GM18499 (cell line): ENCODE data around the gene LHFPL4.
"Not testable (repeated sequence)": the region's sequence is repeated elsewhere in the genome, so short reads cannot be mapped to it uniquely, and the experiment has no call there.

Experiments used
- ATAC-seq: cut with Tn5 transposase; IDR thresholded peaks from one replicate; pipeline ENCODE4 v1.9.1; 2021; ENCODE audit warnings: moderate number of reproducible peaks; ENCODE audit not compliant: insufficient read depth, unreplicated experiment

The LHFPL4 gene

GRCh38 chr3:9553021-9553947 is at the start of gene LHFPL4:
Gene LHFPL4, minus strand, starts transcription at chr3:9553822. Its CDS starts 1,143 bp downstream, at chr3:9552679.
- ATAC-seq = no peak

- no peak for ATAC-seq
These were observed 49.0 kb upstream of the LHFPL4 start for GRCh38 chr3:9602620-9603019.

GRCh38 chr3:9601006-9601581 is 47.5 kb upstream of the LHFPL4 start:
- ATAC-seq = not testable (repeated sequence)

- ATAC-seq = no peak
These were observed 47.0 kb upstream of the LHFPL4 start for GRCh38 chr3:9600597-9600996.

GRCh38 chr3:9598783-9599387 is 45.3 kb upstream of the LHFPL4 start:
- ATAC-seq = no peak

GRCh38 chr3:9595877-9596276 is 42.3 kb upstream of the LHFPL4 start:
- no peak for ATAC-seq

GRCh38 chr3:9591781-9592180 is 38.2 kb upstream of the LHFPL4 start:
- not testable (repeated sequence) for ATAC-seq

- no peak for ATAC-seq
These were observed 36.7 kb upstream of the LHFPL4 start for GRCh38 chr3:9590282-9590791.

GRCh38 chr3:9583792-9584191 is 30.2 kb upstream of the LHFPL4 start:
- no peak for ATAC-seq

GRCh38 chr3:9583371-9583770 is 29.7 kb upstream of the LHFPL4 start:
- no peak for ATAC-seq

- no peak for ATAC-seq
These were observed 28.7 kb upstream of the LHFPL4 start for GRCh38 chr3:9582332-9582731.

GRCh38 chr3:9581742-9582141 is 28.1 kb upstream of the LHFPL4 start:
- no peak for ATAC-seq

GRCh38 chr3:9569054-9569453 is 15.4 kb upstream of the LHFPL4 start:
- no peak for ATAC-seq

GRCh38 chr3:9565316-9565715 is 11.7 kb upstream of the LHFPL4 start:
- no peak for ATAC-seq

- no peak for ATAC-seq
These were observed 10.2 kb upstream of the LHFPL4 start for GRCh38 chr3:9563851-9564250.

- not testable (repeated sequence) for ATAC-seq
These were observed 6.4 kb upstream of the LHFPL4 start for GRCh38 chr3:9560056-9560455.

GRCh38 chr3:9553948-9554513 is 409 bp upstream of the LHFPL4 start:
- no peak for ATAC-seq

- no peak for ATAC-seq
These were observed 1.2 kb downstream of the LHFPL4 start for GRCh38 chr3:9552252-9552999.

GRCh38 chr3:9550999-9551398 is 2.6 kb downstream of the LHFPL4 start:
- no peak for ATAC-seq

GRCh38 chr3:9549600-9549999 is 4.0 kb downstream of the LHFPL4 start:
- ATAC-seq = no peak
